A549 (cell line): ENCODE results near the gene ALPP. TPM values are rescaled to one million over a fixed set of nuclear protein-coding genes. Genes with fewer than 3 reads are reported as not detected.

Experiments used
- ATAC-seq, 2 experiments: fragments of 200-7000 bp in 1 of 2; fragments of >200 bp in 1 of 2; cut with Nextera tagmentation in 1 of 2; cut with Tn5 transposase in 1 of 2; 3 replicates each; pipeline versions ENCODE4 v1.8.0 to v1.9.1; 2018 to 2020; ENCODE audit warnings: mild to moderate bottlenecking in 1 of 2, moderate library complexity in 1 of 2
- CTCF ChIA-PET: fragments of 300-600 bp; sonication (Branson Sonifier 250); formaldehyde crosslinking; extraction: SDS; loops from one replicate; lab custom pipeline; 2021; ENCODE audit warnings: antibody characterized with exemption, inconsistent platforms; lab: Yijun Ruan, JAX
- POLR2A ChIA-PET: fragments of 350-600 bp; formaldehyde crosslinking; extraction: SDS; loops from one replicate; lab custom pipeline; 2021; ENCODE audit warnings: antibody characterized with exemption, inconsistent platforms; lab: Yijun Ruan, JAX
- DNase-seq, 2 experiments: peaks; one replicate each; pipeline versions ENCODE4 v3.0.0 to v3.0.0-alpha.2; 2011 to 2016; ENCODE audit warnings: low read depth in 1 of 2, low spot score in 1 of 2
- FAIRE-seq: peaks from 2 replicates; lab custom pipeline; 2011; peaks lifted over from hg19 to GRCh38; lab: Jason Lieb, UNC
- H3K27ac ChIP-seq, 2 experiments: fragments of >200 bp; sonication (Bioruptor Twin); formaldehyde crosslinking; 3 replicates each; pipeline ENCODE4 v1.5.1; 2016 to 2017
- H3K4me1 ChIP-seq: fragments of >200 bp; sonication (Bioruptor Twin); formaldehyde crosslinking; 3 replicates; pipeline ENCODE4 v1.6.1; 2016
- H3K4me2 ChIP-seq: fragments of >200 bp; sonication (Bioruptor Twin); formaldehyde crosslinking; 3 replicates; pipeline ENCODE4 v1.6.1; 2016
- H3K4me3 ChIP-seq: fragments of >200 bp; sonication (Bioruptor Twin); formaldehyde crosslinking; 3 replicates; pipeline ENCODE4 v1.5.1; 2016
- H3K9me3 ChIP-seq: fragments of >200 bp; sonication (Bioruptor Twin); formaldehyde crosslinking; 3 replicates; pipeline ENCODE4 v1.6.1; 2016
- BHLHE40 ChIP-seq: IDR thresholded peaks from 2 replicates; pipeline ENCODE4 v1.6.1; 2012; ENCODE audit warnings: low read depth, low read length, inconsistent platforms
- CBX2 ChIP-seq: fragments of 200-600 bp; sonication (generic); IDR thresholded peaks from 2 replicates; pipeline ENCODE4 v1.6.1; 2016; ENCODE audit warnings: low read depth, mild to moderate bottlenecking, borderline replicate concordance
- CBX8 ChIP-seq: fragments of 200-600 bp; sonication (generic); IDR thresholded peaks from 2 replicates; pipeline ENCODE4 v1.6.1; 2016
- CHD2 ChIP-seq: fragments of 150-350 bp; IDR thresholded peaks from 2 replicates; pipeline ENCODE4 v1.6.1; 2014; ENCODE audit warnings: low read length; ENCODE audit not compliant: partially characterized antibody
- CHD4 ChIP-seq: fragments of 200-600 bp; sonication (generic); IDR thresholded peaks from 2 replicates; pipeline ENCODE4 v1.6.1; 2016; ENCODE audit warnings: antibody characterized with exemption, mild to moderate bottlenecking, borderline replicate concordance
- EHF ChIP-seq: fragments of 250-450 bp; sonication (Bioruptor Pico); IDR thresholded peaks from 2 replicates; pipeline ENCODE4 v1.5.0; 2020; ENCODE audit warnings: mild to moderate bottlenecking
- EHMT2 ChIP-seq: fragments of 200-600 bp; sonication (generic); IDR thresholded peaks from 2 replicates; pipeline ENCODE4 v1.6.1; 2016; ENCODE audit warnings: antibody characterized with exemption, low read depth, mild to moderate bottlenecking, moderate library complexity
- EP300 ChIP-seq, 2 experiments: fragments of >200 bp; sonication (Bioruptor Twin); formaldehyde crosslinking; IDR thresholded peaks; 2 replicates in 1 of 2; 3 replicates in 1 of 2; pipeline ENCODE4 v1.6.1; 2016 to 2017
- ESRRA ChIP-seq: fragments of 150-350 bp; IDR thresholded peaks from 2 replicates; pipeline ENCODE4 v1.6.1; 2014; ENCODE audit warnings: mild to moderate bottlenecking, low read length, borderline replicate concordance
- FOSB ChIP-seq: fragments of 250-450 bp; sonication (Bioruptor Pico); IDR thresholded peaks from 2 replicates; pipeline ENCODE4 v1.5.0; 2020; ENCODE audit warnings: mild to moderate bottlenecking, moderate library complexity
- HDAC2 ChIP-seq: fragments of 200-600 bp; sonication (generic); IDR thresholded peaks from 2 replicates; pipeline ENCODE4 v1.6.1; 2016
- HEYL ChIP-seq: fragments of 250-450 bp; sonication (Bioruptor Pico); IDR thresholded peaks from 2 replicates; pipeline ENCODE4 v1.8.0; 2021; ENCODE audit warnings: mild to moderate bottlenecking, moderate library complexity
- HOXB13 ChIP-seq: fragments of 250-450 bp; sonication (Bioruptor Pico); IDR thresholded peaks from 2 replicates; pipeline ENCODE4 v1.5.0; 2020; ENCODE audit warnings: low read depth, mild to moderate bottlenecking, moderate library complexity
- HOXB5 ChIP-seq: fragments of 250-450 bp; sonication (Bioruptor Pico); IDR thresholded peaks from 2 replicates; pipeline ENCODE4 v1.5.0; 2020; ENCODE audit warnings: mild to moderate bottlenecking, moderate library complexity
- JUN ChIP-seq, 2 experiments: fragments of >200 bp; sonication (Bioruptor Twin); formaldehyde crosslinking; IDR thresholded peaks; 2 replicates in 1 of 2; 3 replicates in 1 of 2; pipeline ENCODE4 v1.6.1; 2016 to 2017
- KDM1A ChIP-seq: fragments of 200-600 bp; sonication (generic); IDR thresholded peaks from 2 replicates; pipeline ENCODE4 v1.6.1; 2016; ENCODE audit warnings: low read depth, mild to moderate bottlenecking
- KDM5A ChIP-seq: fragments of 200-600 bp; sonication (generic); IDR thresholded peaks from 2 replicates; pipeline ENCODE4 v1.6.1; 2016; ENCODE audit warnings: antibody characterized with exemption, mild to moderate bottlenecking
- MAZ ChIP-seq: fragments of 150-350 bp; IDR thresholded peaks from 2 replicates; pipeline ENCODE4 v1.6.1; 2014; ENCODE audit warnings: antibody characterized with exemption, low read depth, low read length, borderline replicate concordance
- NR3C1 ChIP-seq: fragments of >200 bp; sonication (Bioruptor Twin); formaldehyde crosslinking; IDR thresholded peaks from 3 replicates; pipeline ENCODE4 v1.6.1; 2017
- PHF8 ChIP-seq: fragments of 200-600 bp; sonication (generic); IDR thresholded peaks from 2 replicates; pipeline ENCODE4 v1.6.1; 2016; ENCODE audit warnings: low read depth, mild to moderate bottlenecking, antibody characterized with exemption, moderate library complexity, borderline replicate concordance
- POLR2AphosphoS2 ChIP-seq: conservative IDR thresholded peaks from 2 replicates; pipeline ENCODE4 v1.6.1; 2012; ENCODE audit warnings: low read length, improper control_type of control experiment, inconsistent platforms
- RARB ChIP-seq: fragments of 250-450 bp; sonication (Bioruptor Pico); IDR thresholded peaks from 2 replicates; pipeline ENCODE4 v1.8.0; 2021; ENCODE audit warnings: mild to moderate bottlenecking, moderate library complexity
- RCOR1 ChIP-seq: fragments of 150-350 bp; IDR thresholded peaks from 2 replicates; pipeline ENCODE4 v1.6.1; 2014; ENCODE audit warnings: antibody characterized with exemption, low read length, low read depth
- RNF2 ChIP-seq: fragments of 200-600 bp; sonication (generic); IDR thresholded peaks from 2 replicates; pipeline ENCODE4 v1.6.1; 2016; ENCODE audit warnings: low read depth, mild to moderate bottlenecking, antibody characterized with exemption, moderate library complexity, borderline replicate concordance
- TFCP2L1 ChIP-seq: fragments of 250-450 bp; sonication (Bioruptor Pico); IDR thresholded peaks from 2 replicates; pipeline ENCODE4 v1.5.0; 2021; ENCODE audit warnings: mild to moderate bottlenecking
- ZSCAN20 ChIP-seq: fragments of 250-450 bp; sonication (Bioruptor Pico); IDR thresholded peaks from 2 replicates; pipeline ENCODE4 v1.8.0; 2022; ENCODE audit warnings: mild to moderate bottlenecking, moderate library complexity
- WGBS: methylation state at CpG from one replicate; pipeline ENCODE4 v1.1.6; 2017; ENCODE audit errors: missing lambda C conversion rate; 5-methylcytosine and 5-hydroxymethylcytosine counted together
- polyA plus RNA-seq, 4 experiments: library from polyadenylated mRNA; depleted of rRNA in 3 of 4; stranded (reverse); fragments of >200 nt; fragmentation: RNase III in 1 of 4; extraction: RNeasy Plus Mini Kit Qiagen cat#74134 plus additional on column Dnase treatment in 1 of 4; gene quantifications; 2 replicates in 3 of 4; 3 replicates in 1 of 4; pipeline ENCODE4 v1.2.3, GENCODE V29; 2011 to 2017
- TF ChIP-seq, protein P1 (sequence below): fragments of >200 bp; sonication (Bioruptor Twin); formaldehyde crosslinking; IDR thresholded peaks from 2 replicates; pipeline ENCODE4 v1.6.1; 2016
- TF ChIP-seq, protein P2 (sequence below): fragments of 250-450 bp; sonication (Bioruptor Pico); IDR thresholded peaks from 2 replicates; pipeline ENCODE4 v1.5.0; 2020; ENCODE audit warnings: low read depth, mild to moderate bottlenecking, moderate library complexity
- TF ChIP-seq, protein P3 (sequence below): fragments of 250-450 bp; sonication (Bioruptor Pico); IDR thresholded peaks from 2 replicates; pipeline ENCODE4 v1.5.0; 2021; ENCODE audit warnings: mild to moderate bottlenecking, moderate library complexity, borderline replicate concordance
- TF ChIP-seq, protein P4 (sequence below): IDR thresholded peaks from 2 replicates; pipeline ENCODE4 v1.6.1; 2012

The ALPP gene
- polyA plus RNA-seq, 2 of the 4 experiments (the other 2 are of a cell fraction), result 0.10 to 0.31 TPM

DNA sequence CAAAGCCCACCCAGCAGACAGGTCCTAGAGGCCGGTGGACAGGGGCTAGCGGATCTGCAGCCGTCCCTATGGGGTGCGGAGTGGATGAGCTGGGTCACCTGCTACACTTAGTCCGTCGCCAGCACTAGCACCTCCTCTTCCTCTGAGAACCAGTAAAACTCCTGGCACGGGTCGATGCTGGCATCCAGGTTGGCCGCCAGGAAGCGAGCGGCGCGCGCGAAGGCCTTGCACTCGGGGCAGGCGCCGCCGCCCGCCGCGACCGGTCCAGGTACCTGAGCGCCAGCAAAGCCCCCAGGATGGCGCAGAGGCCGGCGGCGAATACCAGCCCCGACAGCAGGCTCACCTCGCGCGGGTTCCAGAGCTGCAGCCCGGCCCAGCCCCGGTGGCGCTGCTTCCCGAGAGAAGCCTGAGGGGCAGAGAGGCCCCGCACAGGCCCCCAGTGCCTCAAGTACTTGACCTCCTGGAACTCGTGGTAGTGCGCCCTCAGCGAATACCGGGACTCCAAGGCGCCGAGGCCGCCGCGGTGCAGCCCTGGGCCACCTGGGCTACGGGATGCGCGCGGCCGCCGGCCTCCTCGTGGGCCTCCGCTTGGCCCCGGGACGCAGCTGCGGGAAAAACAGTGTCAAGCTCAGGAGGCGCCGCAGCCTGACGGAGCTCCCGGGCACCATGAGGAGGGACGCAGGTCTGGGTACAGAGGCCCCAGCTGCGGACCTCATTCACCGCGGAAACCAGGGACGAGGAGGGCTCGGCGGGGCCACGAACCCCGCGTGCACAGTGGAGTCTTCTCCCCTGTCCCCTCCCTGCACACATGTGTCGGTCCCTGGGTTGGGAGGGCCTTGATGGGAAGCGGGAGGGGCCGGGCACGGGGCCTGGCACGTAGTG is 27.5 kb upstream of the ALPP start:
- FAIRE-seq (no peak), ATAC-seq (peak; percentile 6 to 25; a peak in 4 of 6 replicates), DNase-seq (no peak)
- H3K4me3 ChIP-seq, result no peak overlapping the region
- no peaks in the 10 kb centered on the region for H3K9me3 ChIP-seq
- POLR2A ChIA-PET, result no interaction called here
- H3K4me1 ChIP-seq, result 0 out of 3 replicates have a peak, but pooled peaks cover 3% of the 10 kb centered on the region
- H3K4me2 ChIP-seq, result no peak overlapping the region
- WGBS, result 40% methylated on average over 37 of the region's 76 CpGs
- no peak overlapping the region for H3K27ac ChIP-seq
- TF ChIP-seq MAZ, result no peak
- TF ChIP-seq BHLHE40, result no peak
- TF ChIP-seq HEYL, result no peak
- TF ChIP-seq, protein P1, sequence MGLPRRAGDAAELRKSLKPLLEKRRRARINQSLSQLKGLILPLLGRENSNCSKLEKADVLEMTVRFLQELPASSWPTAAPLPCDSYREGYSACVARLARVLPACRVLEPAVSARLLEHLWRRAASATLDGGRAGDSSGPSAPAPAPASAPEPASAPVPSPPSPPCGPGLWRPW, result no peak
- no peak for TF ChIP-seq EHMT2
- TF ChIP-seq NR3C1, result no peak
- no peak for TF ChIP-seq CHD4
- no peak for TF ChIP-seq PHF8
- no peak for TF ChIP-seq POLR2AphosphoS2
- no peak for TF ChIP-seq KDM5A
- no peak for TF ChIP-seq TFCP2L1 (CRISPR knock-in tag)
- TF ChIP-seq EHF, result no peak
- TF ChIP-seq ZSCAN20 (CRISPR knock-in tag), result no peak
- TF ChIP-seq, protein P2, sequence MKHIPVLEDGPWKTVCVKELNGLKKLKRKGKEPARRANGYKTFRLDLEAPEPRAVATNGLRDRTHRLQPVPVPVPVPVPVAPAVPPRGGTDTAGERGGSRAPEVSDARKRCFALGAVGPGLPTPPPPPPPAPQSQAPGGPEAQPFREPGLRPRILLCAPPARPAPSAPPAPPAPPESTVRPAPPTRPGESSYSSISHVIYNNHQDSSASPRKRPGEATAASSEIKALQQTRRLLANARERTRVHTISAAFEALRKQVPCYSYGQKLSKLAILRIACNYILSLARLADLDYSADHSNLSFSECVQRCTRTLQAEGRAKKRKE (CRISPR knock-in tag), result no peak
- TF ChIP-seq KDM1A, result no peak
- no peak for TF ChIP-seq JUN (IDR thresholded peaks at IDR 0.05)
- TF ChIP-seq, protein P3, sequence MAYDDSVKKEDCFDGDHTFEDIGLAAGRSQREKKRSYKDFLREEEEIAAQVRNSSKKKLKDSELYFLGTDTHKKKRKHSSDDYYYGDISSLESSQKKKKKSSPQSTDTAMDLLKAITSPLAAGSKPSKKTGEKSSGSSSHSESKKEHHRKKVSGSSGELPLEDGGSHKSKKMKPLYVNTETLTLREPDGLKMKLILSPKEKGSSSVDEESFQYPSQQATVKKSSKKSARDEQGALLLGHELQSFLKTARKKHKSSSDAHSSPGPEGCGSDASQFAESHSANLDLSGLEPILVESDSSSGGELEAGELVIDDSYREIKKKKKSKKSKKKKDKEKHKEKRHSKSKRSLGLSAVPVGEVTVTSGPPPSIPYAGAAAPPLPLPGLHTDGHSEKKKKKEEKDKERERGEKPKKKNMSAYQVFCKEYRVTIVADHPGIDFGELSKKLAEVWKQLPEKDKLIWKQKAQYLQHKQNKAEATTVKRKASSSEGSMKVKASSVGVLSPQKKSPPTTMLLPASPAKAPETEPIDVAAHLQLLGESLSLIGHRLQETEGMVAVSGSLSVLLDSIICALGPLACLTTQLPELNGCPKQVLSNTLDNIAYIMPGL (CRISPR knock-in tag), result no peak
- no peak for TF ChIP-seq FOSB
- no peak for TF ChIP-seq RCOR1
- TF ChIP-seq CHD2, result no peak
- CTCF ChIA-PET, result interaction anchor here (0.8 to 2.8 kb wide), 6 partner anchors 15 to 90 kb away, joined by 3 to 12 read pairs (median 4); no protein-coding TSS in a partner anchor

DNA sequence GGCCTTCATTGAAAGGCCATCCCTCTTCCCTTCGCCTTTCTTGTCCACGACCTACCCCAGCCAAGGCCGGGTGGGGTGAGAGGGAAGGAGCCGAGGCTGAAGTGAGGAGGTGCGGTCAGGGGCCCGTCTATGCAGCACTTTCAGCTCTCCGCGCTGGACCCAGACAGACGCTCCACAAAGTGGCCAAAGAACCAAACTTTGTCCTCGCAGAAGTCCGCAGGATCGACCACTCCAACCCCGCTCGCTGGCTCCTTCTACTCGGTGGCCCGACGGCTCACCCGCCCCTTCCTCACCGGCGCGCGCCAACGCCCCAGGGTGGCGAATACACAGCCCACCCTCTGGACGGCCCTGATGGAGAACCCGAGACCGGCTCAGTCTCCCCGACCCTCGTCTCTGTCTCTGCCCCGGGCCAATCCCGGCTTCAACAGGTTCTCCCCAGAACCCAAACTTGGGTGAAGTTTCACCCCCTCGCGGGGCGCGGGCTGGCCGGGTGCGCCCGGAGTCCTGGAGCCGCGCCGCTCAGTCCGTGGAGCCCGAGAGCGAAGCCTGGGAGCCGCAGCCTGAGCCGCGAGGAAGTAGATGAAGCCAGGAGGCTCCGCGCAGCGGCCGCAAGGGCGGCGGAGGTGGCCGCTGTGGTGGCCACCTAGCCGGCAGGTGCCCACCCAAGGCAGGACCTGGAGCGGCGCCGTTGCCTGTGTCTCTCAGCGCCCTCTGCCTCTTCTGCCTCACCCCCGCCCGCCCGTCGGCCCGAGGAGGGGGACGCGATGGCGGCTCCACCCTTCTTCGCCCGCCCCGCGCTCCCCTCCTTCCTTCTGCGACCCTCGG is 26.7 kb upstream of the ALPP start:
- POLR2A ChIA-PET, result no interaction called here
- no peak for FAIRE-seq
- TF ChIP-seq EP300 (IDR thresholded peaks at IDR 0.05) (no peak), RNF2 (no peak), JUN (IDR thresholded peaks at IDR 0.05) (no peak), ESRRA (no peak), HOXB5 (CRISPR knock-in tag) (no peak), RARB (CRISPR knock-in tag) (no peak), HDAC2 (no peak), HOXB13 (CRISPR knock-in tag) (no peak), RCOR1 (no peak), CBX2 (no peak), NR3C1 (no peak), CBX8 (no peak), BHLHE40 (no peak), CHD2 (no peak)
- TF ChIP-seq, protein P4, sequence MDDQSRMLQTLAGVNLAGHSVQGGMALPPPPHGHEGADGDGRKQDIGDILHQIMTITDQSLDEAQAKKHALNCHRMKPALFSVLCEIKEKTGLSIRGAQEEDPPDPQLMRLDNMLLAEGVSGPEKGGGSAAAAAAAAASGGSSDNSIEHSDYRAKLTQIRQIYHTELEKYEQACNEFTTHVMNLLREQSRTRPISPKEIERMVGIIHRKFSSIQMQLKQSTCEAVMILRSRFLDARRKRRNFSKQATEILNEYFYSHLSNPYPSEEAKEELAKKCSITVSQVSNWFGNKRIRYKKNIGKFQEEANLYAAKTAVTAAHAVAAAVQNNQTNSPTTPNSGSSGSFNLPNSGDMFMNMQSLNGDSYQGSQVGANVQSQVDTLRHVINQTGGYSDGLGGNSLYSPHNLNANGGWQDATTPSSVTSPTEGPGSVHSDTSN, result no peak
- TF ChIP-seq, protein P1, result no peak
- TF ChIP-seq, protein P2 (CRISPR knock-in tag), result no peak

More for the DNA sequence above, 26.7 kb upstream of the ALPP start:
- H3K9me3 ChIP-seq, result no peaks in the 10 kb centered on the region
- H3K4me2 ChIP-seq, result no peak overlapping the region
- DNase-seq, result no peak
- H3K4me1 ChIP-seq, result 0 out of 3 replicates have a peak, but pooled peaks cover 3% of the 10 kb centered on the region
- no peak overlapping the region for H3K4me3 ChIP-seq
- H3K27ac ChIP-seq, result no peak overlapping the region
- 72% methylated on average over 62 of the region's 73 CpGs for WGBS
- CTCF ChIA-PET, result interaction anchor here (1.0 to 2.7 kb wide), 5 partner anchors 8 to 16 kb away, joined by 3 to 8 read pairs (median 4); no protein-coding TSS in a partner anchor
- peak; percentile 6 to 15; a peak in 3 of 6 replicates for ATAC-seq
